HUES64 (cell line): ENCODE measurements around the gene RASSF5.

ENCODE experiments used
- H3K27ac ChIP-seq: 2 replicates; pipeline ENCODE4 v1.7.0; 2013; ENCODE audit warnings: low read depth, low read length, inconsistent platforms
- H3K27me3 ChIP-seq: 2 replicates; pipeline ENCODE4 v1.6.1; 2013; ENCODE audit warnings: mild to moderate bottlenecking, low read length; ENCODE audit not compliant: insufficient read depth
- H3K36me3 ChIP-seq: 2 replicates; pipeline ENCODE4 v1.6.1; 2013; ENCODE audit warnings: mild to moderate bottlenecking, low read length; ENCODE audit not compliant: insufficient read depth
- H3K4me1 ChIP-seq: 2 replicates; pipeline ENCODE4 v1.6.1; 2013; ENCODE audit warnings: mild to moderate bottlenecking, low read length, moderate library complexity; ENCODE audit not compliant: insufficient read depth
- H3K4me3 ChIP-seq: 2 replicates; pipeline ENCODE4 v1.5.1; 2013; ENCODE audit warnings: mild to moderate bottlenecking, low read length, moderate library complexity
- H3K9ac ChIP-seq: 2 replicates; pipeline ENCODE4 v1.6.1; 2013; ENCODE audit warnings: mild to moderate bottlenecking, low read depth, low read length
- H3K9me3 ChIP-seq: 2 replicates; pipeline ENCODE4 v1.6.1; 2013; ENCODE audit warnings: low read depth, low read length; ENCODE audit not compliant: insufficient read depth
- WGBS: fragments of 150-250, 120-280 bp; methylation state at CpG from one replicate; pipeline ENCODE4 v1.1.7; 2013; ENCODE audit warnings: missing lambda C conversion rate; 5-methylcytosine and 5-hydroxymethylcytosine counted together

Gene RASSF5

GRCh38 chr1:206551986-206552326 is 44.6 kb downstream of the RASSF5 start:
- H3K27me3 ChIP-seq, result peaks cover 16% of the 10 kb centered on the region
- 89% methylated on average over 3 of the region's 3 CpGs for WGBS
- no peak overlapping the region for H3K4me3 ChIP-seq
- H3K27ac ChIP-seq, result no peak overlapping the region
- no peaks in the 10 kb centered on the region for H3K9me3 ChIP-seq
- H3K4me1 ChIP-seq, result peaks cover 8% of the 10 kb centered on the region; the same call in 1 of the 2 replicates
- no peaks in the 10 kb centered on the region for H3K36me3 ChIP-seq
- H3K9ac ChIP-seq, result no peak overlapping the region

- 89% methylated on average over 3 of the region's 3 CpGs for WGBS
- no peak overlapping the region for H3K9ac ChIP-seq
- H3K4me1 ChIP-seq, result peaks cover 12% of the 10 kb centered on the region; the same call in 1 of the 2 replicates
- no peak overlapping the region for H3K27ac ChIP-seq
- peaks cover 38% of the 10 kb centered on the region for H3K27me3 ChIP-seq
- no peak overlapping the region for H3K4me3 ChIP-seq
- H3K36me3 ChIP-seq, result no peaks in the 10 kb centered on the region
- no peaks in the 10 kb centered on the region for H3K9me3 ChIP-seq
These were observed 46.9 kb downstream of the RASSF5 start for GRCh38 chr1:206554211-206554610.

GRCh38 chr1:206554701-206555472 is 47.6 kb downstream of the RASSF5 start:
- WGBS, result 100% methylated on average over 1 of the region's 1 CpG
- no peaks in the 10 kb centered on the region for H3K9me3 ChIP-seq

GRCh38 chr1:206555473-206555935 is 48.2 kb downstream of the RASSF5 start:
- H3K4me3 ChIP-seq, result no peak overlapping the region
- peaks cover 16% of the 10 kb centered on the region; the same call in 1 of the 2 replicates for H3K4me1 ChIP-seq
- peaks cover 44% of the 10 kb centered on the region for H3K27me3 ChIP-seq
- no peak overlapping the region for H3K9ac ChIP-seq
- H3K27ac ChIP-seq, result no peak overlapping the region
- H3K36me3 ChIP-seq, result no peaks in the 10 kb centered on the region
- 61% methylated on average over 10 of the region's 10 CpGs for WGBS
- H3K9me3 ChIP-seq, result no peaks in the 10 kb centered on the region

More at GRCh38 chr1:206554701-206555472, 47.6 kb downstream of the RASSF5 start:
- peaks cover 44% of the 10 kb centered on the region for H3K27me3 ChIP-seq
- H3K36me3 ChIP-seq, result no peaks in the 10 kb centered on the region
- H3K27ac ChIP-seq, result no peak overlapping the region
- H3K4me1 ChIP-seq, result peaks cover 16% of the 10 kb centered on the region; the same call in 1 of the 2 replicates
- H3K9ac ChIP-seq, result no peak overlapping the region
- no peak overlapping the region for H3K4me3 ChIP-seq

GRCh38 chr1:206556047-206556749 is 48.9 kb downstream of the RASSF5 start:
- Histone ChIP-seq H3K9ac (no peak overlapping the region), H3K27me3 (peaks cover 44% of the 10 kb centered on the region), H3K36me3 (no peaks in the 10 kb centered on the region), H3K4me1 (peaks cover 16% of the 10 kb centered on the region; the same call in 1 of the 2 replicates), H3K9me3 (no peaks in the 10 kb centered on the region), H3K27ac (no peak overlapping the region), H3K4me3 (peak overlapping the region; percentile 66; the same call in 1 of the 2 replicates)
- WGBS, result 89% methylated on average over 7 of the region's 7 CpGs

- H3K9me3 ChIP-seq, result no peaks in the 10 kb centered on the region
- H3K4me1 ChIP-seq, result peaks cover 16% of the 10 kb centered on the region; the same call in 1 of the 2 replicates
- no peak overlapping the region; the same call in 1 of the 2 replicates for H3K9ac ChIP-seq
- H3K36me3 ChIP-seq, result no peaks in the 10 kb centered on the region
- peaks cover 44% of the 10 kb centered on the region for H3K27me3 ChIP-seq
- H3K4me3 ChIP-seq, result peak overlapping the region; percentile 66
- WGBS, result 2% methylated on average over 67 of the region's 67 CpGs
- H3K27ac ChIP-seq, result no peak overlapping the region
These were observed 49.7 kb downstream of the RASSF5 start for GRCh38 chr1:206556750-206557635.

- Histone ChIP-seq H3K9me3 (no peaks in the 10 kb centered on the region), H3K27me3 (peaks cover 44% of the 10 kb centered on the region), H3K36me3 (no peaks in the 10 kb centered on the region), H3K4me3 (peak overlapping the region; percentile 66), H3K4me1 (peaks cover 16% of the 10 kb centered on the region; the same call in 1 of the 2 replicates), H3K9ac (no peak overlapping the region; the same call in 1 of the 2 replicates), H3K27ac (no peak overlapping the region)
- 76% methylated on average over 14 of the region's 14 CpGs for WGBS
These were observed 50.5 kb downstream of the RASSF5 start for GRCh38 chr1:206557636-206558473.

GRCh38 chr1:206558794-206559671 is 51.7 kb downstream of the RASSF5 start:
- H3K27me3 ChIP-seq, result peaks cover 44% of the 10 kb centered on the region
- H3K36me3 ChIP-seq, result no peaks in the 10 kb centered on the region
- H3K4me3 ChIP-seq, result no peak overlapping the region
- H3K9me3 ChIP-seq, result no peaks in the 10 kb centered on the region
- H3K27ac ChIP-seq, result no peak overlapping the region
- peaks cover 16% of the 10 kb centered on the region; the same call in 1 of the 2 replicates for H3K4me1 ChIP-seq
- 81% methylated on average over 6 of the region's 6 CpGs for WGBS
- no peak overlapping the region for H3K9ac ChIP-seq

- peaks cover 44% of the 10 kb centered on the region for H3K27me3 ChIP-seq
- 75% methylated on average over 5 of the region's 5 CpGs for WGBS
- no peaks in the 10 kb centered on the region for H3K9me3 ChIP-seq
- H3K4me1 ChIP-seq, result peaks cover 16% of the 10 kb centered on the region; the same call in 1 of the 2 replicates
- H3K36me3 ChIP-seq, result no peaks in the 10 kb centered on the region
- no peak overlapping the region for H3K27ac ChIP-seq
- H3K9ac ChIP-seq, result no peak overlapping the region
- no peak overlapping the region for H3K4me3 ChIP-seq
These were observed 52.3 kb downstream of the RASSF5 start for GRCh38 chr1:206559672-206559995.
